ENCODE results near the gene CST11. TPM values are rescaled to one million over a fixed set of nuclear protein-coding genes. Genes with fewer than 3 reads are reported as not detected.
A peak's percentile ranks its signal among the peaks of the same experiment; 100 is the strongest.
"Not testable (repeated sequence)": the region's sequence is repeated elsewhere in the genome, so short reads cannot be mapped to it uniquely, and the experiment has no call there.

Gene CST11
- total RNA-seq = not detected

DNA sequence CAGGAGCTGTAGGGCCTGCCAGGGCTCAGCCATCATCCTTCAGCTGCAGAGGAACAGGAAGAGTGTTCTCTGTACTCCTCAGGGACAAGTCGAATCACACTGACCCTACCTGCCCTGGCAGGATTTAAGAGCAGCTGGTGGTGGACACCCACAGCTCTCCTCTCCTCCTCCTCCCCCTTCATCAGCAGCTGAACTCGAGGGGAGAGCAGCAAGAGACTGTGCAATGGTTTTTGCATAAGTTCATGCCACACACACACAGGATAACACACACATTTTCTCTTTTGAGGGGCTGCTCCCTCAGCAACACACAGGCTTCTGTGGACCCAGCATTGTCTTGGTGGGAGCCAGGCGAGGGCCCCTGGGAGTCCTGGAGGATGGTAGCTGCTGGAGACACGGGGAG lies at the start of gene CST11:
Gene CST11 (minus strand): TSS at position 101 of the 400 bp plus-strand sequence. CDS start 65 bp downstream, at position 36.
- ATAC-seq (no peak), DNase-seq (no peak)
- Mint-ChIP-seq H3K27me3 (ENCODE audit: low read depth) (no peaks in the 10 kb centered on the region), H3K4me3 (no peak within 1 kb of the TSS), H3K36me3 (ENCODE audit: insufficient read depth) (no peaks in the 10 kb centered on the region), H3K4me1 (ENCODE audit: low read depth) (peaks cover 26% of the 10 kb centered on the region), H3K9me3 (no peaks in the 10 kb centered on the region)

DNA sequence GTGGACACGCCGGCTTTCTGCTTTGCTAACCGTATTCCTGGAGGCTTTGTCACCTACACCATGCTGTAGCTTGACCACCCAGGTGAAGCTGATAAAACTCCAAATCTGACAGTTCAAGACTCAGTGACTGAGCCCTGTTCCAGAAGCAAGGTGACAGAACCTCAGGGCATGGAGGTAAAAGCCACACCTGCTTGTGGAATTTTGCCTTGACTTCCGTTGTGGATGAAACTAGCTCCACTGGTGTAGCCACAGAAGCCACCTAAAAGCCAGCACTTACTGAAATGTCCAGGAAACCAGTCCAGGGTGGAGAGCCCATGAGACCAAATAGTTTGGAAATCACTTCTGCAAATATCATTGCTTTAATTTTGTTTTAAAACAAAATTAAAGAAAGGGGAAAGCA lies 49.2 kb upstream of the CST11 start:
- DNase-seq (no peak), ATAC-seq (no peak)
- Mint-ChIP-seq H3K27me3 (ENCODE audit: low read depth) (peaks cover 3% of the 10 kb centered on the region), H3K4me1 (ENCODE audit: low read depth) (peaks cover 4% of the 10 kb centered on the region), H3K9me3 (peaks cover 4% of the 10 kb centered on the region), H3K4me3 (no peak overlapping the region), H3K36me3 (ENCODE audit: insufficient read depth) (no peaks in the 10 kb centered on the region)

DNA sequence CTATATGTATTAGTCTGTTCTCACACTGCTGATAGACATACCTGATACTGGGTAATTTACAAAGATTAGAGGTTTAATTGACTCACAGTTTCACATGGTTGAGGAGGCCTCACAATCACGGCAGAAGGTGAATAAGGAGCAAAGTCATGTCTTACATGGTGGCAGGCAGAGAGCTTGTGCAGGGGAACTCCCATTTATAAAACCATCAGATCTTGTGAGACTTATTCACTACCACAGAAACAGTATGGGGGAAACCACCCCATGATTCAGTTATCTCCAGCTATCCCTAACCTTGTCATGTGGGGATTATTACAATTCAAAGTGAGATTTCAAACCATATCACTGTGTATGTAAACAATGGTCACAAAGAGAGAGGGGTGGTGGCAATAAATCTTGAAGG lies 44.9 kb upstream of the CST11 start:
- Mint-ChIP-seq H3K4me3 (no peak overlapping the region), H3K36me3 (ENCODE audit: insufficient read depth) (no peaks in the 10 kb centered on the region), H3K4me1 (ENCODE audit: low read depth) (peaks cover 4% of the 10 kb centered on the region), H3K27me3 (ENCODE audit: low read depth) (peaks cover 5% of the 10 kb centered on the region), H3K9me3 (peaks cover 8% of the 10 kb centered on the region)
- DNase-seq (no peak), ATAC-seq (peak; percentile 89 to 94)

- Mint-ChIP-seq H3K27me3 (ENCODE audit: low read depth) (peaks cover 5% of the 10 kb centered on the region), H3K36me3 (ENCODE audit: insufficient read depth) (no peaks in the 10 kb centered on the region), H3K4me3 (no peak overlapping the region), H3K9me3 (peaks cover 8% of the 10 kb centered on the region), H3K4me1 (ENCODE audit: low read depth) (peaks cover 4% of the 10 kb centered on the region)
- DNase-seq (no peak), ATAC-seq (no peak)
These were observed 40.6 kb upstream of the CST11 start for GRCh38 chr20:23493172-23493772.

DNA sequence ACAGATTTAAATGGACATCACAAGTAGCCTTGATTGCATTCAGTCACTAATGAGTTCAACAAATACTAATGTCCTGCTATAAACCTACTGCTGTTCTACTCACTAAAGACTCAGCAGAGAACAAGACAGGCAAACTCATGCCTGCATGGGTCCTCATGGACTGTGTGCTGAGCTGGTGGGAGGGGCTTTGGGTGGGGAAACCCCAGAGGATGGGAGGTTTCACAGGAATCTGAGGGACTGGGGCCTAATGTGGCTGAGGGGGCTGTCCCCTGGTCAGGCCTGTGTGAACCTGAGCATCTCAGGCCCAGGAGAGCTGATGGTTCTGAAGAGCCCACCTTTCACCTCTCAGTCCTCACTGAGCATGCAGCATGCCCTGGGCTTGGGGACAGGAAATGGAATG lies 39.6 kb upstream of the CST11 start:
- no peaks in the 10 kb centered on the region for H3K4me1 Mint-ChIP-seq (ENCODE audit: low read depth)
- H3K4me3 Mint-ChIP-seq = no peak overlapping the region
- peaks cover 4% of the 10 kb centered on the region for H3K9me3 Mint-ChIP-seq
- peaks cover 2% of the 10 kb centered on the region for H3K27me3 Mint-ChIP-seq (ENCODE audit: low read depth)
- no peak for DNase-seq
- ATAC-seq = peak; percentile 28 to 40
- H3K36me3 Mint-ChIP-seq (ENCODE audit: insufficient read depth) = no peaks in the 10 kb centered on the region

- ATAC-seq (no peak), DNase-seq (no peak)
- Mint-ChIP-seq H3K4me1 (ENCODE audit: low read depth) (no peaks in the 10 kb centered on the region), H3K4me3 (no peak within 1 kb of the TSS), H3K27me3 (ENCODE audit: low read depth) (no peaks in the 10 kb centered on the region), H3K9me3 (no peaks in the 10 kb centered on the region), H3K36me3 (ENCODE audit: insufficient read depth) (no peaks in the 10 kb centered on the region)
These were observed 38.1 kb upstream of the CST11 start, which contains the start of gene CST8 for GRCh38 chr20:23490817-23491216. Gene CST8 (plus strand): TSS chr20:23491117. CDS start chr20:23491668, 551 bp downstream.

DNA sequence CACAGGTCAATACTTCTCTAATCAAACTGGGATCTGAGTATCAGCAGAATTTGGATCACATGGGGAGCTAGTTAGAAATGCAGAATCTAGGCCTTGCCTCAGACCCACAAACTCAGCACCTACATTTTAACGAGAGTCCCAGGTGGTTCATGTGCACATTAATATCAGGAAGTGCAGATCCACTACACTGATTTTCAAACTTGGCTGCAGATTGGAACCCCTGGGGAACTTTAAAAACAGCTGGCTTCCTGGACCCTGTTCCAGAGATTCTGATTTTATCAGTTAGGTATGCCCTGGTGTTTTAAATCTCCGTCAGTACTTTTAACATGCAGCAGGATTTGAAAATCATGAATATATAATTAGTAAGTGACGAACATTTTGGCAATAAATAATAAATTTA lies 36.3 kb upstream of the CST11 start:
- no peak for ATAC-seq
- Mint-ChIP-seq H3K4me1 (ENCODE audit: low read depth) (no peaks in the 10 kb centered on the region), H3K27me3 (ENCODE audit: low read depth) (no peaks in the 10 kb centered on the region), H3K4me3 (no peak overlapping the region), H3K36me3 (ENCODE audit: insufficient read depth) (no peaks in the 10 kb centered on the region), H3K9me3 (no peaks in the 10 kb centered on the region)
- DNase-seq = no peak

DNA sequence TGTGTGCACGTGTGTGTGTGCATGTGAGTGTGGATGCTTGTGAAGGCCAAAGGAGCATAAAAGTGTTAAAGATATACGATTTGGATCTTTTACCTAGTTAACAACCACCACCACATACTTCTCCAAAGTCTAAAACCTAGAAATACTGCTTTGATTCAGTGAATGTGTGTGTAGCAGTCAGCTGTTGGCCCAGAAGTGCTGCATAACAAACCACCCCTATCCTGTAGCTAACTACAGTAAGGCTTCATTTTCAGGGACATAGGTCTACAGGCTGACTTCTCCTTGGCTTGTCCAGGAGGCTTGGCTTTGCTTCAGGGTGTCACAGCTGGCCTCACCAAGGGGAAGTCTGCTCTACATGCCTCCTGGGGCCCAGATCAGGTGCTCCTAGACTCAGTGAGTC lies 35.8 kb upstream of the CST11 start:
- no peaks in the 10 kb centered on the region for H3K4me1 Mint-ChIP-seq (ENCODE audit: low read depth)
- H3K36me3 Mint-ChIP-seq (ENCODE audit: insufficient read depth) = no peaks in the 10 kb centered on the region
- ATAC-seq (no peak), DNase-seq (no peak)
- no peaks in the 10 kb centered on the region for H3K9me3 Mint-ChIP-seq
- no peak overlapping the region for H3K4me3 Mint-ChIP-seq
- H3K27me3 Mint-ChIP-seq (ENCODE audit: low read depth) = no peaks in the 10 kb centered on the region

GRCh38 chr20:23484081-23484480 lies 31.4 kb upstream of the CST11 start:
- no peaks in the 10 kb centered on the region for H3K9me3 Mint-ChIP-seq
- H3K36me3 Mint-ChIP-seq (ENCODE audit: insufficient read depth) = no peaks in the 10 kb centered on the region
- DNase-seq (no peak), ATAC-seq (no peak)
- H3K4me1 Mint-ChIP-seq (ENCODE audit: low read depth) = no peaks in the 10 kb centered on the region
- H3K4me3 Mint-ChIP-seq = no peak overlapping the region
- H3K27me3 Mint-ChIP-seq (ENCODE audit: low read depth) = no peaks in the 10 kb centered on the region

- no peaks in the 10 kb centered on the region for H3K9me3 Mint-ChIP-seq
- no peak overlapping the region for H3K4me3 Mint-ChIP-seq
- ATAC-seq = no peak
These were observed 29.5 kb upstream of the CST11 start for GRCh38 chr20:23482138-23482537.

GRCh38 chr20:23479043-23479442 lies 26.4 kb upstream of the CST11 start:
- H3K36me3 Mint-ChIP-seq (ENCODE audit: insufficient read depth) = no peaks in the 10 kb centered on the region

More at GRCh38 chr20:23482138-23482537, 29.5 kb upstream of the CST11 start:
- H3K4me1 Mint-ChIP-seq (ENCODE audit: low read depth) = no peaks in the 10 kb centered on the region
- H3K27me3 Mint-ChIP-seq (ENCODE audit: low read depth) = no peaks in the 10 kb centered on the region
- no peaks in the 10 kb centered on the region for H3K36me3 Mint-ChIP-seq (ENCODE audit: insufficient read depth)
- DNase-seq = no peak

GRCh38 chr20:23477223-23477622 lies 24.5 kb upstream of the CST11 start:
- Mint-ChIP-seq H3K36me3 (ENCODE audit: insufficient read depth) (no peaks in the 10 kb centered on the region), H3K27me3 (ENCODE audit: low read depth) (no peaks in the 10 kb centered on the region), H3K4me1 (ENCODE audit: low read depth) (no peaks in the 10 kb centered on the region), H3K4me3 (no peak overlapping the region), H3K9me3 (no peaks in the 10 kb centered on the region)
- ATAC-seq = no peak
- no peak for DNase-seq

More at GRCh38 chr20:23479043-23479442, 26.4 kb upstream of the CST11 start:
- Mint-ChIP-seq H3K9me3 (no peaks in the 10 kb centered on the region), H3K27me3 (ENCODE audit: low read depth) (no peaks in the 10 kb centered on the region), H3K4me3 (no peak overlapping the region), H3K4me1 (ENCODE audit: low read depth) (no peaks in the 10 kb centered on the region)
- DNase-seq = no peak
- ATAC-seq = no peak

DNA sequence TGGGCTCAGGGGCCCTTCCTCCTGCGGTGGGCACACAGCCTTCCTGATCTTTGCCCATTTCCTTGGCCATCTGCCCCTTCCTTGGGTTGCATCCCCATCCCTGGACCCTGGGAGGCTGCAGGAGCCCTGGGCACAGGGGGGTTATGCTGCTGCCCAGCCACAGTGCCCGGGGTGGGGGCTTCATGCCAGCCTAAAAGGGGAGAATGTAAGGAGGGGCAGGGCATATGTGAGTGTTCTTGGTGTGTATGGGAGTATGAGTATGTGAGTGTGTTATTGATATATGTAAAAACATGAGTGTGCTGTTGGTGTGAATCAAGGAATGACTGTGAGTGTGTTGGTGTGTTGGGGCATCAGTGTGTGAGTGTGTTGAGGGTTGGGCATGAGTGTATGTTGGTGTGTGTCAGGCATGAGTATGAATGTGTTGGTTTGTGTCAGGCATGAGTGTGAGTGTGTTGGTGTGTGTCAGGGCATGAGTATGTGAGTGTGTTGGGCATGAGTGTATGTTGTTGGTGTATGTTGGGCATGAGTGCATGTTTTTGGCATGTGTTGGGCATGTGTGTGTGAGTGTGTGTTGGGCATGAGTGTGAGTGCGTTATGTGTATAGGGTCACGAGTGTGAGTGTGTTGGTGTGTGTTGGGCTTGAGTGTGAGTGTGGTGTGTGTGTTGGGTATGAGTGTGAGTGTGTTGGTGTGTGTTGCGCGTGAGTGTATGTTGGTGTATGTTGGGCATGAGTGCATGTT lies 23.5 kb upstream of the CST11 start:
- no peaks in the 10 kb centered on the region for H3K36me3 Mint-ChIP-seq (ENCODE audit: insufficient read depth)

GRCh38 chr20:23475395-23475794 lies 22.7 kb upstream of the CST11 start:
- H3K9me3 Mint-ChIP-seq = no peaks in the 10 kb centered on the region
- DNase-seq = no peak
- no peaks in the 10 kb centered on the region for H3K27me3 Mint-ChIP-seq (ENCODE audit: low read depth)
- H3K4me1 Mint-ChIP-seq (ENCODE audit: low read depth) = no peaks in the 10 kb centered on the region
- H3K4me3 Mint-ChIP-seq = no peak overlapping the region
- no peak for ATAC-seq
- H3K36me3 Mint-ChIP-seq (ENCODE audit: insufficient read depth) = no peaks in the 10 kb centered on the region

More for the DNA sequence above, 23.5 kb upstream of the CST11 start:
- Mint-ChIP-seq H3K9me3 (no peaks in the 10 kb centered on the region), H3K4me1 (ENCODE audit: low read depth) (no peaks in the 10 kb centered on the region), H3K27me3 (ENCODE audit: low read depth) (no peaks in the 10 kb centered on the region), H3K4me3 (no peak overlapping the region)
- DNase-seq = no peak
- ATAC-seq = no peak

GRCh38 chr20:23473293-23473692 lies 20.6 kb upstream of the CST11 start:
- ATAC-seq; H3K36me3 Mint-ChIP-seq (ENCODE audit: insufficient read depth); H3K27me3 Mint-ChIP-seq (ENCODE audit: low read depth); H3K4me1 Mint-ChIP-seq (ENCODE audit: low read depth); H3K9me3 Mint-ChIP-seq; H3K4me3 Mint-ChIP-seq; DNase-seq: not testable (repeated sequence)
